Hepatocyte (in vitro differentiated cells): ENCODE data around the gene NDUFB8. TPM values are rescaled to one million over a fixed set of nuclear protein-coding genes. Genes with fewer than 3 reads are reported as not detected.

Source experiments
- DNase-seq: peaks from one replicate; pipeline ENCODE4 v3.0.0-alpha.2; 2016; ENCODE audit warnings: low spot score
- H2AFZ ChIP-seq: fragments of 200-600 bp; sonication (generic); 2 replicates; pipeline ENCODE4 v1.6.0; 2016; ENCODE audit warnings: antibody characterized with exemption, mild to moderate bottlenecking
- H3K27ac ChIP-seq: fragments of 200-600 bp; sonication (generic); 2 replicates; pipeline ENCODE4 v1.5.1; 2016; ENCODE audit warnings: mild to moderate bottlenecking
- H3K27me3 ChIP-seq: fragments of 200-600 bp; sonication (generic); 2 replicates; pipeline ENCODE4 v1.6.1; 2016
- H3K36me3 ChIP-seq: fragments of 200-600 bp; sonication (generic); replicated peaks from 2 replicates; pipeline ENCODE4 v1.5.1; 2016; ENCODE audit warnings: low read depth; ENCODE audit not compliant: insufficient read depth
- H3K4me1 ChIP-seq: fragments of 200-600 bp; sonication (generic); 2 replicates; pipeline ENCODE4 v1.5.1; 2016; ENCODE audit warnings: mild to moderate bottlenecking, moderate library complexity; ENCODE audit not compliant: insufficient read depth
- H3K4me2 ChIP-seq: fragments of 200-600 bp; sonication (generic); 2 replicates; pipeline ENCODE4 v1.6.0; 2016
- H3K4me3 ChIP-seq: fragments of 200-600 bp; sonication (generic); 2 replicates; pipeline ENCODE4 v1.5.1; 2016; ENCODE audit warnings: mild to moderate bottlenecking
- H3K79me2 ChIP-seq: fragments of 200-600 bp; sonication (generic); 2 replicates; pipeline ENCODE4 v1.6.0; 2017; ENCODE audit warnings: mild to moderate bottlenecking
- H3K9me2 ChIP-seq: fragments of 200-600 bp; sonication (generic); replicated peaks from 2 replicates; pipeline ENCODE4 v1.6.0; 2017; ENCODE audit warnings: mild to moderate bottlenecking; ENCODE audit not compliant: insufficient read depth
- H3K9me3 ChIP-seq: fragments of 200-600 bp; sonication (generic); 2 replicates; pipeline ENCODE4 v1.5.1; 2016; ENCODE audit warnings: low read depth, mild to moderate bottlenecking
- H4K20me1 ChIP-seq: fragments of 200-600 bp; sonication (generic); 2 replicates; pipeline ENCODE4 v1.6.0; 2016; ENCODE audit warnings: mild to moderate bottlenecking; ENCODE audit not compliant: insufficient read depth, poor library complexity, severe bottlenecking
- EZH2 ChIP-seq: fragments of 200-600 bp; sonication (generic); IDR thresholded peaks from 2 replicates; pipeline ENCODE4 v1.6.1; 2016; ENCODE audit warnings: antibody characterized with exemption, mild to moderate bottlenecking, borderline replicate concordance
- EZH2phosphoT487 ChIP-seq: fragments of 200-600 bp; sonication (generic); IDR thresholded peaks from one replicate; pipeline ENCODE4 v1.6.1; 2018; ENCODE audit warnings: antibody characterized with exemption, mild to moderate bottlenecking, low read depth, moderate library complexity; ENCODE audit not compliant: unreplicated experiment, severe bottlenecking
- WGBS: methylation state at CpG from one replicate; pipeline ENCODE4 v1.1.6; 2016; ENCODE audit warnings: low lambda C conversion rate; ENCODE audit errors: missing lambda C conversion rate; 5-methylcytosine and 5-hydroxymethylcytosine counted together
- polyA plus RNA-seq: library from polyadenylated mRNA; unstranded; fragments of >200 nt; fragmentation: Nextera tagmentation; extraction: Ambion mirVana; gene quantifications from 2 replicates; pipeline ENCODE4 v1.2.1, GENCODE V29; 2016
- total RNA-seq: library from RNA; depleted of rRNA; stranded (reverse); fragments of >200 nt; gene quantifications from 2 replicates; pipeline ENCODE4 v1.2.3, GENCODE V29; 2014
- TF ChIP-seq, protein P1 (sequence below): fragments of 200-600 bp; sonication (generic); IDR thresholded peaks from 2 replicates; pipeline ENCODE4 v1.5.1; 2016; ENCODE audit warnings: antibody characterized with exemption, mild to moderate bottlenecking; ENCODE audit not compliant: poor library complexity

The NDUFB8 gene
- total and polyA plus RNA-seq, 2 experiments from 2014 or later, result 124 to 355 TPM

GRCh38 chr10:100482834-100483185, 46.9 kb downstream of the NDUFB8 start:
- TF ChIP-seq, protein P1, sequence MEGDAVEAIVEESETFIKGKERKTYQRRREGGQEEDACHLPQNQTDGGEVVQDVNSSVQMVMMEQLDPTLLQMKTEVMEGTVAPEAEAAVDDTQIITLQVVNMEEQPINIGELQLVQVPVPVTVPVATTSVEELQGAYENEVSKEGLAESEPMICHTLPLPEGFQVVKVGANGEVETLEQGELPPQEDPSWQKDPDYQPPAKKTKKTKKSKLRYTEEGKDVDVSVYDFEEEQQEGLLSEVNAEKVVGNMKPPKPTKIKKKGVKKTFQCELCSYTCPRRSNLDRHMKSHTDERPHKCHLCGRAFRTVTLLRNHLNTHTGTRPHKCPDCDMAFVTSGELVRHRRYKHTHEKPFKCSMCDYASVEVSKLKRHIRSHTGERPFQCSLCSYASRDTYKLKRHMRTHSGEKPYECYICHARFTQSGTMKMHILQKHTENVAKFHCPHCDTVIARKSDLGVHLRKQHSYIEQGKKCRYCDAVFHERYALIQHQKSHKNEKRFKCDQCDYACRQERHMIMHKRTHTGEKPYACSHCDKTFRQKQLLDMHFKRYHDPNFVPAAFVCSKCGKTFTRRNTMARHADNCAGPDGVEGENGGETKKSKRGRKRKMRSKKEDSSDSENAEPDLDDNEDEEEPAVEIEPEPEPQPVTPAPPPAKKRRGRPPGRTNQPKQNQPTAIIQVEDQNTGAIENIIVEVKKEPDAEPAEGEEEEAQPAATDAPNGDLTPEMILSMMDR, result no peak
- no peak for TF ChIP-seq EZH2
- TF ChIP-seq EZH2phosphoT487, result no peak
- Histone ChIP-seq H3K9me2 (no peaks in the 10 kb centered on the region), H3K4me1 (peaks cover 11% of the 10 kb centered on the region), H3K36me3 (no peaks in the 10 kb centered on the region), H3K4me2 (peak overlapping the region; percentile 96), H3K4me3 (no peak overlapping the region), H3K27me3 (peaks cover 46% of the 10 kb centered on the region), H3K9me3 (no peaks in the 10 kb centered on the region), H3K27ac (no peak overlapping the region), H3K79me2 (no peaks in the 10 kb centered on the region), H2AFZ (no peak overlapping the region), H4K20me1 (no peaks in the 10 kb centered on the region)
- 25% methylated on average over 5 of the region's 5 CpGs for WGBS
- DNase-seq, result no peak

- WGBS, result 2% methylated on average over 59 of the region's 59 CpGs
- TF ChIP-seq, protein P1, result peak; percentile 93
- no peak for TF ChIP-seq EZH2phosphoT487
- TF ChIP-seq EZH2, result no peak
These were observed 47.4 kb downstream of the NDUFB8 start for GRCh38 chr10:100482181-100482833.

GRCh38 chr10:100481462-100482081, 48.1 kb downstream of the NDUFB8 start:
- Histone ChIP-seq H3K9me3 (no peaks in the 10 kb centered on the region), H3K9me2 (no peaks in the 10 kb centered on the region), H3K79me2 (no peaks in the 10 kb centered on the region), H3K4me3 (peak overlapping the region; percentile 17), H4K20me1 (no peaks in the 10 kb centered on the region), H2AFZ (peak overlapping the region; percentile 29), H3K4me2 (peak overlapping the region; percentile 96), H3K27me3 (peaks cover 46% of the 10 kb centered on the region), H3K4me1 (peaks cover 11% of the 10 kb centered on the region), H3K27ac (no peak overlapping the region), H3K36me3 (no peaks in the 10 kb centered on the region)
- TF ChIP-seq EZH2phosphoT487, result no peak
- no peak for TF ChIP-seq EZH2
- TF ChIP-seq, protein P1, result no peak
- 6% methylated on average over 19 of the region's 19 CpGs for WGBS
- DNase-seq, result peak; percentile 85

More at GRCh38 chr10:100482181-100482833, 47.4 kb downstream of the NDUFB8 start:
- Histone ChIP-seq H3K9me2 (no peaks in the 10 kb centered on the region), H3K27ac (no peak overlapping the region), H4K20me1 (no peaks in the 10 kb centered on the region), H3K4me3 (peak overlapping the region; percentile 34), H3K9me3 (no peaks in the 10 kb centered on the region), H3K4me1 (peaks cover 11% of the 10 kb centered on the region), H2AFZ (peak overlapping the region; percentile 29), H3K4me2 (peak overlapping the region; percentile 96), H3K79me2 (no peaks in the 10 kb centered on the region), H3K27me3 (peaks cover 46% of the 10 kb centered on the region), H3K36me3 (no peaks in the 10 kb centered on the region)
- peak; percentile 88 for DNase-seq
